ENCODE results near the gene FHAD1.

DNA sequence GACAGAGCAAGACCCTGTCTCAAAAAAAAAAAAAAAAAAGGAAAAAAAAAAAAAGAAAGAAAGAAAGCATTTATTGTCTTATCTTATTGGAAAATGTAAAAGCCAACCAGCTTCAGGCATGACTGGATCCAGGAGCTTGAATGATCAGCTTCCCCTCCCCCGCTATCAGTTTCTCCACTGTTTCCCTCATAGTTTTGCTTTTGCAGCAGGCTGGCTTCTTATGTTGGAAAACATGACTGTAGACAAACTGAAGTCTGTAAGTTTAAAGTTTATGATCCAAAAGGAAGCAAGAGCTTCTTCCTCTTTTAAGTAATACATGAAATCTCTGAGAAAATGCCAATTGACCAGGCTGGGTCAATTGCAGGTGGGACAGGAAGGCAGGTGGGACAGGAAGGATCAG is 52.2 kb downstream of the FHAD1 start:
- TF ChIP-seq CTCF (IDR thresholded peaks at IDR 0.05) (no peak), POLR2A (IDR thresholded peaks at IDR 0.05) (no peak), POLR2AphosphoS5 (IDR thresholded peaks at IDR 0.05) (no peak)

All from prostate gland (tissue), 2 donors.